Right forelimb (tissue), 1 donor: ENCODE results near the gene ZW10.
"Not testable (repeated sequence)": the region's sequence is repeated elsewhere in the genome, so short reads cannot be mapped to it uniquely, and the experiment has no call there.

ENCODE experiments used
- DNase-seq: peaks from one replicate; pipeline ENCODE4 v3.0.0-alpha.2; 2018

Gene ZW10

DNA sequence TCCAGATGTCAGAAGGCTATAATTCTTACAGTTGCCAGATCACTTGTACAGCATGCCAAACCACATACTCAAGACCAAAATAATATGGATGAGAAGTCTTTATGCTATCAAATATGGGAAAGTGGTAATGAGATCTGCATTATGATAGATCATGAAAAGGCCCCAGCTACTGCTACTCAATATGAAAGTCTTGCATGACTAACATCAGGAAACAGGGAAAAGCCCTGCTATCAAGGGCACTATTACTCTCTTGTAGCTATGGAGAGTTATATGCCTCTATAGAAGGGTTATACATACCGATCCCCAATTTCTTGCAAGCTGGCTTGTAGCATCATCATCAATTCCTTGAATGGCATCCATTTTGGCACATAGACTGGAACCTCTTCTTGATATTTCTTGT, 37.2 kb downstream of the ZW10 start:
- no peak for DNase-seq

GRCh38 chr11:113732092-113732491, 41.4 kb downstream of the ZW10 start:
- no peak for DNase-seq

GRCh38 chr11:113730887-113731726, 42.4 kb downstream of the ZW10 start:
- no peak for DNase-seq

DNA sequence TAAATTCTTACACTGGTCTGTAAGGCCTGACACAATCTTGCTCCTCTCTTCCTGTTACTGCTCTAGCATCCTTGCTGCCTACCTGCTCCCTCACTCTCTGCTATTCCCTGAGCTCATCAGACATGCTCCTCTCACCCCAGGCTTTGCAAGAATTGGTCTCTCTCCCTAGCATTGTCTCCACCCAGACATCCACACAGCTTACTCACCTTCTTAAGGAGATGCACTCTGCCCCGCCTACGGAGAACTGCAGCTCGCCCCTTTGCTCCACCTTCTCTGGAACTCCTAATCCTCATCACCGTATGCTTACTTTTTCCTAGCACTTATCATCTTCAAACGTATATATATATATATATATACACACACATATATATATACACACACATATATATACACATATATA, 44.0 kb downstream of the ZW10 start:
- DNase-seq, result no peak

GRCh38 chr11:113728814-113729213, 44.7 kb downstream of the ZW10 start:
- DNase-seq, result no peak

DNA sequence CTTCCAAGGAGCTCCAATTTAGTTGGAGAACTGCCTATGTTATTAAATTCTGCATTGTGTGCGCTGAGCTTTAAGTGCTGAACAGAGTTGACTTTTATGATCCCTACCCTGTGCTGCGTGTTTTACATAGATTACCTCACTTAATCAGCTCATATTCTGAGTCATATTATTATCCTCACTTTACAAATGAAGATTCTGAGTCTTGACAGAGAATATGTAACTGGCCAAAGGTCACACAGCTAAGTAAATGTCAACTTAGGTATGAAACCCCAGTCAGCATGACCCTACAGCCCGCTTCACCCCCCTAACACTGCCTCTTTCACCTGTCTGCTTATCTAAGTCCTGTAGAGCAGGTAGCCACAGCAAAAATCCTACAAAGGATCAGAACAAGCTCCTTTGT, 47.6 kb downstream of the ZW10 start:
- DNase-seq, result no peak

DNA sequence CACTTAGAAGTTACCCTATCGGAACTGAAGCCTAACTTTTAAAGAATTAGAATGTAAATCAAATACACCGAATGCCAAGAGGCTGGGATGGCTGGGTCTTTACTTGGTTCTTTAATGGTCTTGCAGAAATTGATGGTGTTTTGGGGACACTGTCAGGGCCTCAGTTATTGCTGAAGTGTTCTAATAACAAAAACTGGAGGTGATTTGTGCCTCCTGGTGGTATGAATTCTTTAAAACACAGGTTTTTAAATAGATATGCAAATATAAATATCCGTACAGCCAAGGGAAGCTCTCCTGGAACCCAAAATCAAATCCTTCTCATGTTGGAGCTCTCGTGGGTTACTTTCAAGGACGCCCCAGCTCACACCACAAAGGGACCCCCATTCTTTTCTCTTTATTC, 48.1 kb downstream of the ZW10 start:
- DNase-seq, result no peak

GRCh38 chr11:113724778-113725177, 48.7 kb downstream of the ZW10 start:
- DNase-seq, result no peak

GRCh38 chr11:113723787-113724186, 49.7 kb downstream of the ZW10 start:
- DNase-seq, result no peak

GRCh38 chr11:113722934-113723333, 50.6 kb downstream of the ZW10 start:
- DNase-seq, result no peak

DNA sequence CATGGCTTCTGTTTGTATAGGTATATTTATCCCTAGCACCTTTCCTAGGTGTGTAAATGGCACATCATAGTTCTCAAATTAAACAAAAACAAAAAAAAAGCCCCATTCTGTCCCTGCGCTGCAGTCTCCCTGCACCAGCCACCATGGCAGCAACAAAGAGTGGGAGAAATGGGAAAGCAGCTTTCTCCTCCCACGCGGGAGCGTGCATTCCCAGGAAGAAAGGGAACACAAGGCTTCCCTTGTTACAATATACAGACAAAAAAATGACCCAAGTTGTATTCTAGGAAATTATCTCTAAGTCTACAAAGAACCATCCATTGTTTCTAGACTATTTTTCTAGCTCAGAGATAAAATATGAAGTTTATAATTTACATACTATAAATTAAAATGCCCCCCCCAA, 51.3 kb downstream of the ZW10 start:
- no peak for DNase-seq

DNA sequence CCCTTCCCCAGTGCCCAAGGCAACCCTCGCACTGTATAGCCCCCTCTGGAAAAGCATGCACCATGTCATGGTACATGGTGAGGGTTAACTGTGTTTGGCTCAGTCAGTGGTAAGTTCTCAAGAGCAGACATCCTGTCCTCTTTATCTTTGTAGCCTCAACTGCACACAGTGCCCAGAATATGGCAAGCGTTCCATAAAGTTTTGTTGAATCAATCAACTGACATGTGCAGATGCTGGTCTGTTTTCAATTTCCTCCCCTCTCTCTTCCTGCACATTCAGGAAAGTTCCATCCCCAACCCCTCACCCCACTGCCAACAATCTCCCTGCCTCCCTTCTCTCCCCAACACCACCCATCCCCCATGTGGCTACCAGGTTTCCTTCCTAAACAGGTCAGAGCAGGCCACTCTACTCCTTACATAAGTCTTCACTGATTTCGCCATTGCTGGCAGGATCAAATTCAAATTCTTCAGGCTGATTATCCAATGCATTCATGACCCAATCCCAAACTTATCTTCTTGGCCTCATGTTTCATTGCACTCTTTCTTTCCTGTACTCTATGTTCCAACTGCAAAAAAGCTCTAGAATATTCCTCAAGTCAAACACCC, 51.9 kb downstream of the ZW10 start:
- no peak for DNase-seq

DNA sequence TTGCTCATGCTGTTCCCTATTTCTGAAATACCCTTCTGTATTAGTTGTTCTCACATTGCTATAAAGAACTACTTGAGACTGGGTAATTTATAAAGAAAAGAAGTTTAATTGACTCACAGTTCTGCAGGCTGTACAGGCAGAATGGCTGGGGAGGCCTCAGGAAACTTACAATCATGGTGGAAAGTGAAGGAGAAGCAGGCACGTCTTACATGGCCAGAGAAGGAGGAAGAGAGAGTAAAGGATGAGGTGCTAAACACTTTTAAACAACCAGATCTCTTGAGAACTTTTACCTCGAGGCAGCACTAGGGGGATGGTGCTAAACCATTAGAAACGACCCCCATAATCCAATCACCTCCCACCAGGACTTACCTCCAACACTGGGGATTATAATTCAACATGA, 53.0 kb downstream of the ZW10 start:
- not testable (repeated sequence) for DNase-seq

DNA sequence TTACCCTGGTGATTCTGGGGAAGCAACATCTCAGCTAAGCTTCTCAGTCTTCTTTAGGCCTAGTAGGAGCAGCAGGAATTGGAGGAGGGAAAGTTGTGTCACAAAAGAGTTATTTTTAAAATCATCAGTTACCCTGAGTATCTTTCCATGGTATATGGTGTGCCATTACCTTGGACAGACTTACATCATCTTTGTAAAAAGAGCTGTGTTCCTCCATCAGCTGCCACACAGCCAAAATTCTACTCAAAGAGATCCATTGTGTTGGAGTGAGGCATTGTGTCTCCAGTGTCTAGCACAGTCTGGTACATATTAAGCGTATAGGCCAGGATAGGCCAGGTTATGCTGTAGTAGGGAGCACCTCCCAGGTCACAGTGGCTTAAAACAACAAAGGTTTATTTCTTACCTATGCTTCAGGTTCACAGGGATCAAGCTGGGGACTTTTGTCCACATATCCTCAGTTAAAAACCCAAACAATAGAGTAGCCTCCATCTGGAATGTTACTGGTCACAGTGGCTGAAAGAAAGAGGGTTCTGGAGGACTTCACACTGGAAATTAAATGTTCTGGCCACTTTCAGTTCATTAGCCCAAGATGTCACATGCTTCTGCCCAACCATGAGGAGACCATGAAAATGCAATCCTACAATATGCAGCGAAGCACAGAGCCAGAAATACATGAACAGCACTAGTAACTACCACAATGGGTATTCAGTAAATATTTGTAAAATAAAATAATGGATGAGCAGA, 57.4 kb downstream of the ZW10 start:
- no peak for DNase-seq

DNA sequence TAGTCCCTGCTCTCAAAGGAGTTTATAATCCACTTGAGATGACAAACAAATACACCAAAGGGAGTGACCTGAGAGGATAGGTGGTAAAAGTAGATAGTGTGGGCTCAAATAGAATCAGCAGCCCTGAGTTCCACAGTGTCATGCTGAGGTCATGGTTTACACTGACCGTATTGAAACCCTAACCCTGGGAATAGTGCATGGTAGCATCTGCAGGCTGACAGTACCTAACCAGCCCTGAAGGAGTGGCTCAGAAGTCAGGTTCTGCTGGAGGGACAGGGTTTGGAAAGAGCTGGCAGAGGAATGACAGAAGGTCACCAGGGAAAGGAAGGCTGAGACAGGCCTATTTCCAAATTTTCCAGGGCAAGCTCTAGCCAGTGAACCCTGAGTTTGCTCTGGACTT, 58.2 kb downstream of the ZW10 start:
- DNase-seq, result no peak

- DNase-seq, result no peak
These were observed 62.5 kb downstream of the ZW10 start for GRCh38 chr11:113710989-113711388.

- no peak for DNase-seq
These were observed 67.4 kb downstream of the ZW10 start, which contains the start of gene TMPRSS5 for GRCh38 chr11:113705871-113706655. Gene TMPRSS5, minus strand, starts transcription at chr11:113706308. Its CDS starts 84 bp downstream, at chr11:113706224.

DNA sequence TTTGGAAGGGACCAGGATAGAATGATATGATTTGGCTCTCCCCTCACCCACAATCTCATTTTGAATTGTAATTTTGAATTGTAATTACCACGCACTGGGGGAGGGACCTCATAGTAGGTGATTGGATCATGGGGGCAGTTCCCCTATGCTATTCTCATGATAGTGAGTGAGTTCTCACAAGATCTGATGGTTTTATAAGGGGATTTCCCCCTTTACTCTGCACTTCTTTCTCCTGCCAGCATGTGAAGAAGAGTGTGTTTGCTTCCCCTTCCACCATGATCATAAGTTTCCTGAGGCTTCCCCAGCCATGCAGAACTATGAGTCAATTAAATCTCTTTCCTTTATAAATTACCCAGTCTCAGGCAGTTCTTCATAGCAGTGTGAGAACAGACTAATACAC, 69.9 kb downstream of the ZW10 start:
- not testable (repeated sequence) for DNase-seq

DNA sequence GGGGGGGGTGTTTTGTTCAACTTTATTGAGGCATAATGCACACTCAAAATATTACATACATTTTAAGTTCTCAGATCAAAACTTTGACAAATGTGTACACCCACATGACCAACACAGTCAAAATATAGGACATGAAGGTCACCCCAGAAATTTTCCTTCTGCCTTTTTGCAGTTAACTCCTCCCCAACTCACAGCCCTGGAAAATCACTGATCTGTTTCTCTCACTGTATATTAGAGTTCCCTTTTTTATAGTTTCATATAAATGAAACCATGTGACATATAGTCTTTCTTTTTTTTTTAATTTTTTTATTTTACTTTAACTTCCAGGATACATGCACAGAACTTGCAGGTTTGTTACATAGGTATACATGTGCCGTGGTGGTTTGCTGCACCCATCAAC, 72.0 kb downstream of the ZW10 start:
- no peak for DNase-seq

DNA sequence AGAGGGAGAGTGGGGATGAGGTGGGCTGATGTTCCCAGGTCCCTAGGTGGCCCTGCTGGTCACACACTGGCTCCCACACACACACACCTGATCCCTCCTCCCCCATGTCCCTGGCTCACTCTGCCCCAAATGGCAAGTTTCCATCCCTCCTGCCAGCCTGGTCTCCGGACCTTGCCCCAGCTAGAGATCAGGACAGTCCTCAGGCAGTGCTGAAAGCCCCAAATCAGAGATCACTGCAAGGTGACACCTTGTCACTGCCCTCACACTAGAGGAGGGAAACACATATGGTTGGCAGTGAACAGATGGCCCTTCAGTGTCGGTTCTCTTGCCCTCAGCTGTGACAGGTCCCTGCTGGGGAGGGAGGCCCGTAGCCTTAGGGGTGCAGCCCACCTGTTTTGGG, 75.0 kb downstream of the ZW10 start:
- DNase-seq, result no peak

DNA sequence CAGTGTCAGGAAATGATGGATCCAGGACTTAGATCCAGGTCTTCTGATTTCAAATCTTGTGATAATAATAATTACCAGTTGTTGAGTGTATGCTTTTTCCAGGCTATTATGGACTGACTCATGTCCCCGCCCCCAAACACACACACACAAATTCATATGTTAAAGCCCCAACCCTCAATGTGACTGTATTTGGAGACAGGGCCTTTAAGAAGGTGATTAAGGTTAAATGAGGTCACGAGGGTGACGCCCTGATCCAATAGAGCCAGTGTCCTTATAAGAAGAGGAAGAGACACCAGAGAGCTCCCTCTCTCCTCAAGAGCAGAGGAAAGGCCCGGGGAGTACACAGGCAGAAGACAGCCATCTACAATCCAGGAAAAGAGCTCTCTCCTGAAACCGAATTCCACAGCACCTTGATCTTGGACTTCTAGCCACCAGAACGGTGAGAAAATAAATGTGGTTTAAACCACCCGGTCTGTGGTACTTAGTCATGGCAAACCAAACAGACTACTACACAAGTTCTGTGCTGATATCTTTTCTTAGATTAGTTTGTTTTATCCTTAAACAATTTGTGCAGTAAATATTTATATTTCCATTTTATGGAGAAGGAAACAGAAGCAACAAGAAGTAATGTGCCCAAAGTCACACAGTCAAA, 75.6 kb downstream of the ZW10 start:
- no peak for DNase-seq

DNA sequence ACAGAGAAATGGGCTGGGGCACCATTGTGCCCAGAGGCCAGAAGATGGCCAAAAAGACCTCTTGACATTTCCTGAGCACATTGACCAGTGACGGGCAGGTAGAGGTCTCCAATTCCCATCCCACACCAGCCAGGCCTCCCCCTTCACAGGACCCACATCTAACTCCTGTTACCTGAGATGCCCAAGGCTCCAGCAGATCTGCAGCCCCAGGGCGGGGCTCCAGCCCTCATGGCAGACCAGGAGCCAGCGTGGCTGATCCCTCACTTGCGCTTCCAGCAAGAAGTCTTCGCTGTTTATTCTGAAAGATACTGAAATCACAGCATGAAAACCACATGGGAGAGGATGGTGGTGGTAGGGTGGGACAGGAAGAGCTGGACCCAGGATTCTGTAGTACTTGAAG, 76.4 kb downstream of the ZW10 start:
- DNase-seq, result no peak

DNA sequence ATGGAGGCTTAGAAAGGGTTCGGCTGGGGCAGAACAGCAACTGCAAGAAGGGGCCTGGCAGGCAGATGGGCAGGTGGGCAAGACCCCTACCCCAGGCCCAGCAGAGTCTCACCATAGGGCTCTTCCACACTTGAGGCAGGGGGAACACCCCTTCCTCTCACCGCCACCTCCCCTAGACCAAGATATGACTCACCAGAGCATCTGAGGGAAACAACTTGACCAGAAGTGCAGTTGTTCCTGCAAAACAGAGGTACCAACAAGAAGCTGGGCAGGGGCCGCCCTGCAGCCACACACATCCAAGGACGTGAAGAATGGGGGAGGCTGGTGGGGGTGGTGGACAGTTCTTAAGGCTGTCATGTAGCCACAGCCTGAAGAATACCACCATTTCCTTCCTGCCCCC, 78.3 kb downstream of the ZW10 start:
- DNase-seq, result no peak
